MM.1S (cell line): ENCODE data around the gene RHBDL1.

ENCODE experiments used
- DNase-seq: peaks from one replicate; pipeline ENCODE4 v3.0.0-alpha.2; 2015
- H2AFZ ChIP-seq: fragments of 300-600 bp; sonication (generic); 2 replicates; pipeline ENCODE4 v1.6.0; 2016; ENCODE audit warnings: antibody characterized with exemption, low read length
- H3F3A ChIP-seq: fragments of 300-600 bp; sonication (generic); 2 replicates; pipeline ENCODE4 v1.6.1; 2016; ENCODE audit warnings: mild to moderate bottlenecking, antibody characterized with exemption, low read length, moderate library complexity, mixed read lengths; ENCODE audit not compliant: insufficient read depth
- H3K27ac ChIP-seq: fragments of 300-600 bp; sonication (generic); 2 replicates; pipeline ENCODE4 v1.5.1; 2016; ENCODE audit warnings: mild to moderate bottlenecking, low read length
- H3K27me3 ChIP-seq: fragments of 300-600 bp; sonication (generic); replicated peaks from 2 replicates; pipeline ENCODE4 v1.6.0; 2016; ENCODE audit warnings: low read length; ENCODE audit not compliant: insufficient read depth
- H3K36me3 ChIP-seq: fragments of 300-600 bp; sonication (generic); replicated peaks from 2 replicates; pipeline ENCODE4 v1.6.1; 2016; ENCODE audit warnings: mild to moderate bottlenecking, low read length, mixed read lengths; ENCODE audit not compliant: insufficient read depth
- H3K4me1 ChIP-seq: fragments of 300-600 bp; sonication (generic); 2 replicates; pipeline ENCODE4 v1.6.1; 2016; ENCODE audit warnings: low read length, mixed read lengths
- H3K4me2 ChIP-seq: fragments of 300-600 bp; sonication (generic); 2 replicates; pipeline ENCODE4 v1.6.0; 2016; ENCODE audit warnings: low read depth, low read length
- H3K4me3 ChIP-seq: fragments of 300-600 bp; sonication (generic); 2 replicates; pipeline ENCODE4 v1.5.1; 2016; ENCODE audit warnings: low read length, mixed read lengths
- H3K79me2 ChIP-seq: fragments of 300-600 bp; sonication (generic); 2 replicates; pipeline ENCODE4 v1.6.1; 2016; ENCODE audit warnings: mixed run types, low read length, mixed read lengths
- H3K9ac ChIP-seq: fragments of 300-600 bp; sonication (generic); 2 replicates; pipeline ENCODE4 v1.6.1; 2016; ENCODE audit warnings: low read length, mixed read lengths
- H3K9me2 ChIP-seq: fragments of 300-600 bp; sonication (generic); replicated peaks from 2 replicates; pipeline ENCODE4 v1.6.1; 2016; ENCODE audit warnings: mild to moderate bottlenecking, low read length, mixed read lengths; ENCODE audit not compliant: insufficient read depth
- H3K9me3 ChIP-seq: fragments of 300-600 bp; sonication (generic); replicated peaks from 2 replicates; pipeline ENCODE4 v1.6.1; 2016; ENCODE audit warnings: mild to moderate bottlenecking, low read length, mixed read lengths; ENCODE audit not compliant: insufficient read depth
- H4K20me1 ChIP-seq: fragments of 300-600 bp; sonication (generic); 2 replicates; pipeline ENCODE4 v1.6.1; 2016; ENCODE audit warnings: mild to moderate bottlenecking, low read length, moderate library complexity, mixed read lengths; ENCODE audit not compliant: insufficient read depth
- EZH2 ChIP-seq: fragments of 300-600 bp; sonication (generic); optimal IDR thresholded peaks from 2 replicates; pipeline ENCODE3; 2017; ENCODE audit warnings: low read depth, mild to moderate bottlenecking, antibody characterized with exemption, low read length, mixed read lengths
- EZH2phosphoT487 ChIP-seq: fragments of 300-600 bp; sonication (generic); IDR thresholded peaks from 2 replicates; pipeline ENCODE4 v1.6.1; 2018; ENCODE audit warnings: antibody characterized with exemption, low read length
- TF ChIP-seq, protein P1 (sequence below): fragments of 300-600 bp; sonication (generic); IDR thresholded peaks from 2 replicates; pipeline ENCODE4 v1.5.1; 2016; ENCODE audit warnings: antibody characterized with exemption, low read length, mixed read lengths

The RHBDL1 gene

DNA sequence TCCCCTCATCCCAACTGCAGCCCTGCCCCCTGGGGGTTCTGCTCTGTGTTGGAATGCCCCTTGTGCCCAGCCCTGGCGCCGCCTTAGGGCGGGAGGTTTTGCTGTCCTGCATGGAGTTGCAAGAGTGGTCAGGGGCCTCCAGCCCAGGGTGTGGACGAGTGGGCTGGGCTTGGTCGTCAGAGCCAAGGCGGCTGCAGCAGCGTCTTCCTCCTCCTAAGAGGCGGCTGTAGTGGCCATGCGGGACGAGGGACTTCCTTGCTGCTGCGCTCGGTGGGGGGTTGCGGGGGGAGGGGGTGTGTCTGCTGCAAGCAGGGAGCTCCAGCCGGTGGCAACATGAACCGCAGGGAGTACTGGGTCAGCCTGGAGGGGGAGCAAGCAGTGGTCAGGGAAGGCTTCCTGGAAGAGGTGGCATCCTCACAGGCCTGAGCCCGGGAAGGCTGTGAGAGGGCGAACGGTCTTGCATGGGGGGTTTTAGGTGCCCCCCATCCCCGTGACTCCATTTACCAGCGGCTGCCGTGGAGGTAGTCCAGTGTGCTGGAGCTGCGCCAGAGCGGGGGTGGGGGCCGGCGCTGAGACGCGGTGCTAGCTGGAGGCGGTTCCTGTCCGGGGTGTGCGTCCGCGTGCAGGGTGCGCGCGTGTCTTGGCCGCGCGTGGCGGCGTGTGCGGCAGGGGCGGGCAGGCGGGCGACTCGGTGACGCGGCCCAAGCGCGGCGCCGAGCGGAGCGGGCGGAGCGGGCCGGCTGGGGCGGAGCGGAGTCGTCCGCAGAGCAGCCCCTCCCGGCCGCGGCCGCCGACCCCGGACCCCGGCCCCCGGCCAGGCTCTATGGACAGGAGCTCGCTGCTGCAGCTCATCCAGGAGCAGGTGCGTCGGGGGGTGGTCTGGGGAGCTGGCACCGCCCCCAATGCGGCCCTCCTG, at the start of gene RHBDL1:
Gene RHBDL1, plus strand, starts transcription at position 704 of the 916 bp plus-strand sequence. Its CDS starts 120 bp downstream, at position 824.
- no peak for DNase-seq
- no peaks in the 10 kb centered on the region for H3K9me2 ChIP-seq
- H4K20me1 ChIP-seq = no peaks in the 10 kb centered on the region
- no peaks in the 10 kb centered on the region for H3F3A ChIP-seq
- no peaks in the 10 kb centered on the region; the same call in 1 of the 2 replicates for H3K36me3 ChIP-seq
- H3K4me2 ChIP-seq = no peak within 1 kb of the TSS
- peaks cover 1% of the 10 kb centered on the region for H3K79me2 ChIP-seq
- H3K4me3 ChIP-seq = no peak within 1 kb of the TSS
- no peaks in the 10 kb centered on the region for H3K27me3 ChIP-seq
- H3K27ac ChIP-seq = no peak within 1 kb of the TSS
- no peak within 1 kb of the TSS for H2AFZ ChIP-seq
- H3K4me1 ChIP-seq = no peaks in the 10 kb centered on the region
- H3K9me3 ChIP-seq = no peaks in the 10 kb centered on the region
- TF ChIP-seq EZH2phosphoT487 = no peak
- no peak within 1 kb of the TSS for H3K9ac ChIP-seq

DNA sequence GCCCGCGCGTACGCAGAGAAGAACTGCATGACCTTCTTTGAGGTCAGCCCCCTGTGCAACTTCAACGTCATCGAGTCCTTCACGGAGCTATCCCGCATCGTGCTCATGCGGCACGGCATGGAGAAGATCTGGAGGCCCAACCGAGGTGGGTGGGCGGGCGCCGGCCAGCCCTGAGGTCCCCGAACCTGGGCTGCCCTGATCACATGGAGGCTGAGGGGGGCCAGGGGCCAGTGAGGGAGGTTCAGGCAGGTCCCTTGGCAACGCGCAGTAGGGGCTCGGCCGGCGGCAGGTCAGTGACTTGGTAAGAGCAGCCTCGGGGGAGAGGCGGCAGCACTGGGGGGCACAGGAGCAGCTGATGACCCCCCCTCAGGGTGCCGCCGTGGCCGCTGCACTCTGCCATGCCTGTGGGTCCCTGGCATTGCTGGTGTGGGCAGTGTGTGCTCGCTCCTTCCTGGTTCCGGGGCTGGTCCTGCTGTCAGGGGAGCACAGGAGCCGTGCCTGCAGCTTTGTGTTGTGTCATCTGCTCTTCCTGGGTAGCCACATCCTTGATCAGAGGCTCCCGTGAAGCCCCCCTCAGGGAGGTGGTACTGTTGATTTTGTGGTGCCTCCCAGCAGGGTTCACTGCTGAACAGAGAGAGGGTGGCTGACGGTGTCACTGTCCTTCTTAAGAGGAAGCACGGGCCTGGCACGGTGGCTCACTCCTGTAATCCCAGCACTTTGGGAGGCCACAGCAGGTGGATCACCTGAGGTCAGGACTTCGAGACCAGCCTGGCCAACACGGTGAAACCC, 49.3 kb upstream of the RHBDL1 start:
- Histone ChIP-seq H2AFZ (no peak overlapping the region), H3F3A (no peaks in the 10 kb centered on the region), H3K9ac (no peak overlapping the region), H3K4me2 (no peak overlapping the region), H3K27ac (no peak overlapping the region), H4K20me1 (no peaks in the 10 kb centered on the region), H3K27me3 (no peaks in the 10 kb centered on the region), H3K36me3 (no peaks in the 10 kb centered on the region), H3K4me3 (no peak overlapping the region), H3K79me2 (0 out of 2 replicates have a peak, but pooled peaks cover 3% of the 10 kb centered on the region), H3K9me3 (no peaks in the 10 kb centered on the region), H3K9me2 (no peaks in the 10 kb centered on the region), H3K4me1 (no peaks in the 10 kb centered on the region)
- DNase-seq = no peak
- TF ChIP-seq EZH2phosphoT487 (no peak), EZH2 (no peak)
- TF ChIP-seq, protein P1, sequence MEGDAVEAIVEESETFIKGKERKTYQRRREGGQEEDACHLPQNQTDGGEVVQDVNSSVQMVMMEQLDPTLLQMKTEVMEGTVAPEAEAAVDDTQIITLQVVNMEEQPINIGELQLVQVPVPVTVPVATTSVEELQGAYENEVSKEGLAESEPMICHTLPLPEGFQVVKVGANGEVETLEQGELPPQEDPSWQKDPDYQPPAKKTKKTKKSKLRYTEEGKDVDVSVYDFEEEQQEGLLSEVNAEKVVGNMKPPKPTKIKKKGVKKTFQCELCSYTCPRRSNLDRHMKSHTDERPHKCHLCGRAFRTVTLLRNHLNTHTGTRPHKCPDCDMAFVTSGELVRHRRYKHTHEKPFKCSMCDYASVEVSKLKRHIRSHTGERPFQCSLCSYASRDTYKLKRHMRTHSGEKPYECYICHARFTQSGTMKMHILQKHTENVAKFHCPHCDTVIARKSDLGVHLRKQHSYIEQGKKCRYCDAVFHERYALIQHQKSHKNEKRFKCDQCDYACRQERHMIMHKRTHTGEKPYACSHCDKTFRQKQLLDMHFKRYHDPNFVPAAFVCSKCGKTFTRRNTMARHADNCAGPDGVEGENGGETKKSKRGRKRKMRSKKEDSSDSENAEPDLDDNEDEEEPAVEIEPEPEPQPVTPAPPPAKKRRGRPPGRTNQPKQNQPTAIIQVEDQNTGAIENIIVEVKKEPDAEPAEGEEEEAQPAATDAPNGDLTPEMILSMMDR = no peak

DNA sequence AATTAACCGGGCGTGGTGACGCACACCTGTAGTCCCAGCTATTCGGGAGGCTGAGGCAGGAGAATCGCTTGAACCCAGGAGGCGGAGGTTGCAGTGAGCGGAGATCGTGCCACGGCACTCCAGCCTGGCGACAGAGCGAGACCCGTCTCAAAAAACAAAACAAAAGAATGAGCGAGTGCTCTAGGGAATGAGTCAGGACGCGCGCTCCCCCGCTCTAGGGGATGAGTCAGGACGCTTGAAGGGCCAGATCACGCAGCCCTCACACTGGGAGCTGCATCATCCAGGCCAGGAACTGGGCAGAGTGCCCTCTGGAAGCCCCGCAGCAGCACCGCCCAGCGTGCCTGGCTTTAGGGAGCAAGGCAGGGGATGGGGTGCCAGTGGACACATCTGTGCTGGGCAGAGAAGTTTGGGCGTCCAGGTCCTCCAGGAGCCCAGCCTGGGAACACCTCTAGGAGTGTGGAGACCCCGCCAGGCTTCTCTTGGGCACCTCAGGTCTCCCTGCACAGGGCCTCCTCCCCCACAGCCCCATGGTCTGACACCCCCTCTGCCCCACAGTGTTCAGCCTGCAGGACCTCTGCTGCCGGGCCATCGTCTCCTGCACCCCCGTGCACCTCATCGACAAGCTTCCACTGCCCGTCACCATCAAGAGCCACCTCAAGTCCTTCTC, 48.6 kb upstream of the RHBDL1 start:
- no peaks in the 10 kb centered on the region for H3K9me3 ChIP-seq
- no peak overlapping the region for H3K4me3 ChIP-seq
- H3K36me3 ChIP-seq = no peaks in the 10 kb centered on the region
- no peaks in the 10 kb centered on the region for H3K9me2 ChIP-seq
- no peaks in the 10 kb centered on the region for H4K20me1 ChIP-seq
- no peaks in the 10 kb centered on the region for H3K27me3 ChIP-seq
- H3K79me2 ChIP-seq = no peaks in the 10 kb centered on the region
- no peak overlapping the region for H3K9ac ChIP-seq
- H3K27ac ChIP-seq = no peak overlapping the region
- no peak overlapping the region for H2AFZ ChIP-seq
- H3K4me2 ChIP-seq = no peak overlapping the region
- no peak for DNase-seq
- TF ChIP-seq EZH2 (no peak), EZH2phosphoT487 (no peak)
- TF ChIP-seq, protein P1 = no peak
- no peaks in the 10 kb centered on the region for H3F3A ChIP-seq
- no peaks in the 10 kb centered on the region for H3K4me1 ChIP-seq
